Mesothelial cell of epicardium (in vitro differentiated cells): Measurements from ENCODE around the gene DNER. TPM values are rescaled to one million over a fixed set of nuclear protein-coding genes. Genes with fewer than 3 reads are reported as not detected.

Source experiments
- DNase-seq, 2 experiments: peaks; one replicate each; pipeline ENCODE4 v3.0.0; 2021; ENCODE audit warnings: low spot score in 2 of 2; ENCODE audit not compliant: unreplicated experiment in 2 of 2
- H3K27ac Mint-ChIP-seq: 2 replicates; pipeline ENCODE4 v1.8.0; 2021; ENCODE audit warnings: mixed read lengths
- H3K27me3 Mint-ChIP-seq: 2 replicates; pipeline ENCODE4 v1.8.0; 2021; ENCODE audit warnings: low read depth, mixed read lengths
- H3K36me3 Mint-ChIP-seq: 2 replicates; pipeline ENCODE4 v1.8.0; 2021; ENCODE audit warnings: mixed read lengths
- H3K4me1 Mint-ChIP-seq: 2 replicates; pipeline ENCODE4 v1.8.0; 2021; ENCODE audit warnings: mixed read lengths
- H3K4me3 Mint-ChIP-seq: 2 replicates; pipeline ENCODE4 v1.8.0; 2021; ENCODE audit warnings: mild to moderate bottlenecking, moderate library complexity, mixed read lengths
- H3K9me3 Mint-ChIP-seq: 2 replicates; pipeline ENCODE4 v1.8.0; 2021; ENCODE audit warnings: mixed read lengths
- total RNA-seq: library from RNA; stranded (reverse); gene quantifications from 3 replicates; pipeline ENCODE4 v1.2.1, GENCODE V29; 2021
- TF ChIP-seq, protein P1 (sequence below): fragments of 200-600 bp; sonication (generic); IDR thresholded peaks from one replicate; pipeline ENCODE4 v1.5.0; 2021; ENCODE audit warnings: antibody characterized with exemption; ENCODE audit not compliant: unreplicated experiment

The DNER gene
- total RNA-seq, 1 donor from 2014 or later: not detected

GRCh38 chr2:229636571-229636970 lies 77.8 kb downstream of the DNER start:
- peaks cover 40% of the 10 kb centered on the region for H3K27me3 Mint-ChIP-seq
- H3K9me3 Mint-ChIP-seq: no peaks in the 10 kb centered on the region
- no peak for DNase-seq
- no peaks in the 10 kb centered on the region for H3K36me3 Mint-ChIP-seq
- H3K4me1 Mint-ChIP-seq: no peaks in the 10 kb centered on the region
- TF ChIP-seq, protein P1, sequence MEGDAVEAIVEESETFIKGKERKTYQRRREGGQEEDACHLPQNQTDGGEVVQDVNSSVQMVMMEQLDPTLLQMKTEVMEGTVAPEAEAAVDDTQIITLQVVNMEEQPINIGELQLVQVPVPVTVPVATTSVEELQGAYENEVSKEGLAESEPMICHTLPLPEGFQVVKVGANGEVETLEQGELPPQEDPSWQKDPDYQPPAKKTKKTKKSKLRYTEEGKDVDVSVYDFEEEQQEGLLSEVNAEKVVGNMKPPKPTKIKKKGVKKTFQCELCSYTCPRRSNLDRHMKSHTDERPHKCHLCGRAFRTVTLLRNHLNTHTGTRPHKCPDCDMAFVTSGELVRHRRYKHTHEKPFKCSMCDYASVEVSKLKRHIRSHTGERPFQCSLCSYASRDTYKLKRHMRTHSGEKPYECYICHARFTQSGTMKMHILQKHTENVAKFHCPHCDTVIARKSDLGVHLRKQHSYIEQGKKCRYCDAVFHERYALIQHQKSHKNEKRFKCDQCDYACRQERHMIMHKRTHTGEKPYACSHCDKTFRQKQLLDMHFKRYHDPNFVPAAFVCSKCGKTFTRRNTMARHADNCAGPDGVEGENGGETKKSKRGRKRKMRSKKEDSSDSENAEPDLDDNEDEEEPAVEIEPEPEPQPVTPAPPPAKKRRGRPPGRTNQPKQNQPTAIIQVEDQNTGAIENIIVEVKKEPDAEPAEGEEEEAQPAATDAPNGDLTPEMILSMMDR: no peak
- no peak overlapping the region for H3K4me3 Mint-ChIP-seq
- no peak overlapping the region for H3K27ac Mint-ChIP-seq

DNA sequence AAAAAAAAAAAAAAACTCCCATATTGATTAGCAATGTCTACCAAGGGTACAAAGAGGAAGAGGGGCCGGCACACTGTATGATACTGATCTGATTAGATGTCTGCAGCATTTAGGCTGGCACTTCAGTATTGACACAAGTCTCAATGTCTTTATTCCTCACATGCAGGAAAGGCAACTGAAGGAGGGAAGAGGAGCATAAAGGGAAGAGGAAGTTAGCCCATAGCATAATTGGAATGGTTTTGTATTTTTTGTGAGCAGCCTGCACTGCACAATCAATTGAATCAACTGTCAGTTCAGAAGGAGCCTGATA lies 79.0 kb downstream of the DNER start:
- Mint-ChIP-seq H3K4me1 (no peaks in the 10 kb centered on the region), H3K27me3 (peaks cover 34% of the 10 kb centered on the region), H3K36me3 (no peaks in the 10 kb centered on the region), H3K9me3 (no peaks in the 10 kb centered on the region), H3K27ac (no peak overlapping the region), H3K4me3 (no peak overlapping the region)
- TF ChIP-seq, protein P1: no peak
- DNase-seq: no peak

DNA sequence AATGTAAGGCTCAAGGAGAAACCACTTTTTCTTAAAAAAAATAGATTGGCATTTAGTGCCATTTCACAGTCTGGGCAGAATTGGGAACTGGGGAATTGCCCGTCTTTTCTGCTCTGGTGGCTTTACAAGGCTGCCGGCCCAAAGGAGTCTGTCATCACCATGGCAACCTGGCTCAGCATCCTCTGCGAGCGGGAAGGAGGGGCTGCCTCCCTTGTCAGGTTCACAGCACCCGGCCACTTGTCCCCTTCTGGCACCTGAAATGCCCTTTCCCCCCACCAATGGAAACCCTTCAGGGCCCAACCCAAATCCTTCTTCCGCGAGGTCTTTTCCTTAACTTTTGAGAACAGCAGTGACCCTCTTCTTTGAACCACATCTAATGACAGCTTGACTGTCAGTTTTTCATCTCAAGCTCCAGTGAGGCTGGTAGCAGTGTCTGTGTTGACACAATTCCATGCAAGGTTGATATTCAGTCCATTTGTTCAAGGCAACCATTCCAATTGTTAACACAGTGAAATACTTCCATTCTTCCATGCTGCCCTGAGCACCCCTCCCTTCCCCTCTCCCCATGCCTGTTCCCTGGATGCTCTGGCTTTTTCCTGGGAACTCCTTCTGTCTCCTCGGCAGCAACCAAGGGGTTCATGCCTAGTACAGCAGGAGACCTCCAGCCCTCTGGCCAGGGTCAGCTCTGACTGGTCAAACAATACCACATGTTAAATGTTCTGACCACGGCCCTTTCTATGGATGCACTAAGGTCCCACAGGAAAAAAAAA lies 79.6 kb downstream of the DNER start:
- DNase-seq: no peak
- Mint-ChIP-seq H3K4me3 (no peak overlapping the region), H3K27me3 (peaks cover 34% of the 10 kb centered on the region), H3K4me1 (no peaks in the 10 kb centered on the region), H3K36me3 (no peaks in the 10 kb centered on the region), H3K27ac (no peak overlapping the region), H3K9me3 (no peaks in the 10 kb centered on the region)
- TF ChIP-seq, protein P1: no peak

- no peak overlapping the region for H3K4me3 Mint-ChIP-seq
- peaks cover 40% of the 10 kb centered on the region for H3K27me3 Mint-ChIP-seq
- no peaks in the 10 kb centered on the region for H3K9me3 Mint-ChIP-seq
- H3K36me3 Mint-ChIP-seq: no peaks in the 10 kb centered on the region
- H3K4me1 Mint-ChIP-seq: no peaks in the 10 kb centered on the region
- no peak for DNase-seq
- TF ChIP-seq, protein P1: no peak
- no peak overlapping the region for H3K27ac Mint-ChIP-seq
Measured at GRCh38 chr2:229633556-229633955, 80.8 kb downstream of the DNER start.

DNA sequence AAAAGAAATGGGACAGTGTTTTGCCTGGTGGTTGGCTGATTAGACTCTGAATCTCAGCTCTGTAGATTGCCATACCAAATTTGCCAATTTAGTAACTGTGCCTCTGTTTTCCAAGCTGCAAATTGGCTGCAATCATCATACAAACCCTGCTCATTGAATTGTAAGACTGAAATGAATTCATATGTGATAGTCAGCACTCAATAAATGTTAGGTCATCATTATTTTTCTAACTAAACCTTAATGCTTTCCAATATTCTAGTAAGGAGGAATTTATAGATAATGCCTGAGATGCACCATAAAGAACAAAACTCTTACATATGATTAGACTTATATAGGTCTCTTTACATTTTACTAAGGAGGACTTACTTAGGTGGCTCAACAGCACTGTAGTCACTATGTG lies 85.3 kb downstream of the DNER start:
- Mint-ChIP-seq H3K27me3 (peaks cover 19% of the 10 kb centered on the region), H3K27ac (no peak overlapping the region), H3K9me3 (no peaks in the 10 kb centered on the region), H3K36me3 (no peaks in the 10 kb centered on the region), H3K4me3 (no peak overlapping the region), H3K4me1 (no peaks in the 10 kb centered on the region)
- TF ChIP-seq, protein P1: no peak
- no peak for DNase-seq
